Hepatocyte (in vitro differentiated cells): ENCODE measurements around the gene CORO1C. TPM values are rescaled to one million over a fixed set of nuclear protein-coding genes. Genes with fewer than 3 reads are reported as not detected.
"Not testable (repeated sequence)": the region's sequence is repeated elsewhere in the genome, so short reads cannot be mapped to it uniquely, and the experiment has no call there.

ENCODE experiments used
- DNase-seq: peaks from one replicate; pipeline ENCODE4 v3.0.0-alpha.2; 2016; ENCODE audit warnings: low spot score
- H2AFZ ChIP-seq: fragments of 200-600 bp; sonication (generic); 2 replicates; pipeline ENCODE4 v1.6.0; 2016; ENCODE audit warnings: antibody characterized with exemption, mild to moderate bottlenecking
- H3K27ac ChIP-seq: fragments of 200-600 bp; sonication (generic); 2 replicates; pipeline ENCODE4 v1.5.1; 2016; ENCODE audit warnings: mild to moderate bottlenecking
- H3K27me3 ChIP-seq: fragments of 200-600 bp; sonication (generic); 2 replicates; pipeline ENCODE4 v1.6.1; 2016
- H3K36me3 ChIP-seq: fragments of 200-600 bp; sonication (generic); replicated peaks from 2 replicates; pipeline ENCODE4 v1.5.1; 2016; ENCODE audit warnings: low read depth; ENCODE audit not compliant: insufficient read depth
- H3K4me1 ChIP-seq: fragments of 200-600 bp; sonication (generic); 2 replicates; pipeline ENCODE4 v1.5.1; 2016; ENCODE audit warnings: mild to moderate bottlenecking, moderate library complexity; ENCODE audit not compliant: insufficient read depth
- H3K4me2 ChIP-seq: fragments of 200-600 bp; sonication (generic); 2 replicates; pipeline ENCODE4 v1.6.0; 2016
- H3K4me3 ChIP-seq: fragments of 200-600 bp; sonication (generic); 2 replicates; pipeline ENCODE4 v1.5.1; 2016; ENCODE audit warnings: mild to moderate bottlenecking
- H3K79me2 ChIP-seq: fragments of 200-600 bp; sonication (generic); 2 replicates; pipeline ENCODE4 v1.6.0; 2017; ENCODE audit warnings: mild to moderate bottlenecking
- H3K9me2 ChIP-seq: fragments of 200-600 bp; sonication (generic); replicated peaks from 2 replicates; pipeline ENCODE4 v1.6.0; 2017; ENCODE audit warnings: mild to moderate bottlenecking; ENCODE audit not compliant: insufficient read depth
- H3K9me3 ChIP-seq: fragments of 200-600 bp; sonication (generic); 2 replicates; pipeline ENCODE4 v1.5.1; 2016; ENCODE audit warnings: low read depth, mild to moderate bottlenecking
- H4K20me1 ChIP-seq: fragments of 200-600 bp; sonication (generic); 2 replicates; pipeline ENCODE4 v1.6.0; 2016; ENCODE audit warnings: mild to moderate bottlenecking; ENCODE audit not compliant: insufficient read depth, poor library complexity, severe bottlenecking
- CTCF ChIP-seq: fragments of 200-600 bp; sonication (generic); IDR thresholded peaks from 2 replicates; pipeline ENCODE4 v1.5.1; 2016; ENCODE audit warnings: antibody characterized with exemption, mild to moderate bottlenecking; ENCODE audit not compliant: poor library complexity
- EZH2 ChIP-seq: fragments of 200-600 bp; sonication (generic); IDR thresholded peaks from 2 replicates; pipeline ENCODE4 v1.6.1; 2016; ENCODE audit warnings: antibody characterized with exemption, mild to moderate bottlenecking, borderline replicate concordance
- EZH2phosphoT487 ChIP-seq: fragments of 200-600 bp; sonication (generic); IDR thresholded peaks from one replicate; pipeline ENCODE4 v1.6.1; 2018; ENCODE audit warnings: antibody characterized with exemption, mild to moderate bottlenecking, low read depth, moderate library complexity; ENCODE audit not compliant: unreplicated experiment, severe bottlenecking
- WGBS: methylation state at CpG from one replicate; pipeline ENCODE4 v1.1.6; 2016; ENCODE audit warnings: low lambda C conversion rate; ENCODE audit errors: missing lambda C conversion rate; 5-methylcytosine and 5-hydroxymethylcytosine counted together
- polyA plus RNA-seq: library from polyadenylated mRNA; unstranded; fragments of >200 nt; fragmentation: Nextera tagmentation; extraction: Ambion mirVana; gene quantifications from 2 replicates; pipeline ENCODE4 v1.2.1, GENCODE V29; 2016
- total RNA-seq: library from RNA; depleted of rRNA; stranded (reverse); fragments of >200 nt; gene quantifications from 2 replicates; pipeline ENCODE4 v1.2.3, GENCODE V29; 2014

The CORO1C gene
- total and polyA plus RNA-seq, 2 experiments from 2014 or later: 110 to 137 TPM

GRCh38 chr12:108734200-108734906, 3.0 kb upstream of the CORO1C start:
- Histone ChIP-seq H3K79me2 (peaks cover 12% of the 10 kb centered on the region), H3K27me3 (no peaks in the 10 kb centered on the region), H3K4me3 (no peak overlapping the region), H3K4me1 (peaks cover 11% of the 10 kb centered on the region), H3K4me2 (peak overlapping the region; percentile 26), H3K9me2 (no peaks in the 10 kb centered on the region), H2AFZ (no peak overlapping the region), H3K27ac (peak overlapping the region; percentile 97), H4K20me1 (peaks cover 5% of the 10 kb centered on the region), H3K36me3 (no peaks in the 10 kb centered on the region), H3K9me3 (no peaks in the 10 kb centered on the region)
- WGBS: 54% methylated on average over 9 of the region's 9 CpGs
- DNase-seq: peak; percentile 91
- TF ChIP-seq EZH2 (no peak), CTCF (no peak), EZH2phosphoT487 (no peak)

- H3K9me2 ChIP-seq, H3K36me3 ChIP-seq, H3K4me3 ChIP-seq, DNase-seq, H3K27me3 ChIP-seq, H3K9me3 ChIP-seq, H2AFZ ChIP-seq, H3K4me2 ChIP-seq: not testable (repeated sequence)
- H4K20me1 ChIP-seq: peaks cover 15% of the 10 kb centered on the region
- WGBS: 96% methylated on average over 6 of the region's 6 CpGs
- H3K79me2 ChIP-seq: peaks cover 24% of the 10 kb centered on the region
- H3K4me1 ChIP-seq: peaks cover 22% of the 10 kb centered on the region
- peak overlapping the region; percentile 97 for H3K27ac ChIP-seq
These were observed 1.9 kb upstream of the CORO1C start for GRCh38 chr12:108733230-108733531.

- Histone ChIP-seq H3K4me1 (peaks cover 22% of the 10 kb centered on the region), H3K27ac (peak overlapping the region; percentile 97), H2AFZ (peak overlapping the region; percentile 37), H3K27me3 (no peaks in the 10 kb centered on the region), H4K20me1 (peaks cover 20% of the 10 kb centered on the region), H3K9me2 (no peaks in the 10 kb centered on the region), H3K79me2 (peaks cover 29% of the 10 kb centered on the region), H3K9me3 (no peaks in the 10 kb centered on the region), H3K4me2 (peak overlapping the region; percentile 76), H3K4me3 (no peak overlapping the region), H3K36me3 (no peaks in the 10 kb centered on the region)
- no peak for TF ChIP-seq EZH2
- no peak for TF ChIP-seq EZH2phosphoT487
- no peak for TF ChIP-seq CTCF
- 84% methylated on average over 13 of the region's 13 CpGs for WGBS
- DNase-seq: no peak
These were observed 1.3 kb upstream of the CORO1C start for GRCh38 chr12:108732489-108733229.

GRCh38 chr12:108731866-108732461, 646 bp upstream of the CORO1C start:
- Histone ChIP-seq H3K9me3 (no peaks in the 10 kb centered on the region), H3K79me2 (peaks cover 36% of the 10 kb centered on the region), H4K20me1 (peaks cover 27% of the 10 kb centered on the region), H3K4me1 (peaks cover 22% of the 10 kb centered on the region), H3K27me3 (no peaks in the 10 kb centered on the region), H3K27ac (peak overlapping the region; percentile 97), H3K9me2 (no peaks in the 10 kb centered on the region), H2AFZ (peak overlapping the region; percentile 67), H3K36me3 (no peaks in the 10 kb centered on the region), H3K4me2 (peak overlapping the region; percentile 76), H3K4me3 (peak overlapping the region; percentile 61)
- 6% methylated on average over 32 of the region's 34 CpGs for WGBS
- TF ChIP-seq EZH2phosphoT487 (no peak), CTCF (no peak), EZH2 (no peak)
- DNase-seq: peak; percentile 100
